Measurements from ENCODE around the gene FLG2.
"Not testable (repeated sequence)": the region's sequence is repeated elsewhere in the genome, so short reads cannot be mapped to it uniquely, and the experiment has no call there.

Gene FLG2

GRCh38 chr1:152359906-152360305 is at the start of gene FLG2:
TSS of gene FLG2 (minus strand) at chr1:152360006. CDS start at chr1:152358884, 1,122 bp downstream.
- no peak for DNase-seq

- no peak for DNase-seq
These were observed 48.9 kb upstream of the FLG2 start for GRCh38 chr1:152408664-152409063.

GRCh38 chr1:152398812-152399698 is 39.2 kb upstream of the FLG2 start:
- DNase-seq: peak; percentile 3

- no peak for DNase-seq
These were observed 37.7 kb upstream of the FLG2 start for GRCh38 chr1:152397474-152397873.

GRCh38 chr1:152394151-152394550 is 34.3 kb upstream of the FLG2 start:
- DNase-seq: no peak

GRCh38 chr1:152392909-152393308 is 33.1 kb upstream of the FLG2 start:
- DNase-seq: no peak

- DNase-seq: no peak
These were observed 29.1 kb upstream of the FLG2 start for GRCh38 chr1:152388889-152389288.

- no peak for DNase-seq
These were observed 27.1 kb upstream of the FLG2 start for GRCh38 chr1:152386940-152387339.

GRCh38 chr1:152380932-152381331 is 21.1 kb upstream of the FLG2 start:
- no peak for DNase-seq

- DNase-seq: no peak
These were observed 14.6 kb upstream of the FLG2 start for GRCh38 chr1:152374451-152374850.

GRCh38 chr1:152372672-152373071 is 12.9 kb upstream of the FLG2 start:
- DNase-seq: no peak

- DNase-seq: no peak
These were observed 7.6 kb upstream of the FLG2 start for GRCh38 chr1:152367436-152367835.

GRCh38 chr1:152356736-152357135 is 3.1 kb downstream of the FLG2 start:
- DNase-seq: no peak

- no peak for DNase-seq
These were observed 10.2 kb downstream of the FLG2 start for GRCh38 chr1:152349611-152350010.

GRCh38 chr1:152348447-152348846 is 11.4 kb downstream of the FLG2 start:
- peak; percentile 6 for DNase-seq

GRCh38 chr1:152347116-152347728 is 12.6 kb downstream of the FLG2 start:
- peak; percentile 79 for DNase-seq

- no peak for DNase-seq
These were observed 15.4 kb downstream of the FLG2 start for GRCh38 chr1:152344438-152344837.

- DNase-seq: no peak
These were observed 16.8 kb downstream of the FLG2 start for GRCh38 chr1:152343006-152343405.

GRCh38 chr1:152335399-152335798 is 24.4 kb downstream of the FLG2 start:
- no peak for DNase-seq

GRCh38 chr1:152328801-152329391 is 30.9 kb downstream of the FLG2 start:
- DNase-seq: no peak

- DNase-seq: no peak
These were observed 34.7 kb downstream of the FLG2 start, which contains the start of gene FLG for GRCh38 chr1:152325111-152325510. TSS of gene FLG (minus strand) at chr1:152325239. CDS start at chr1:152315456, 9,783 bp downstream.

- DNase-seq: no peak
These were observed 45.8 kb downstream of the FLG2 start for GRCh38 chr1:152313970-152314369.

GRCh38 chr1:152313319-152313801 is 46.4 kb downstream of the FLG2 start:
- no peak for DNase-seq

- not testable (repeated sequence) for DNase-seq
These were observed 47.6 kb downstream of the FLG2 start for GRCh38 chr1:152312169-152312568.
